Hepatocyte (in vitro differentiated cells): ENCODE results near the gene PPFIA2.

Experiments
- CTCF ChIP-seq: fragments of 200-600 bp; sonication (generic); IDR thresholded peaks from 2 replicates; pipeline ENCODE4 v1.5.1; 2016; ENCODE audit warnings: antibody characterized with exemption, mild to moderate bottlenecking; ENCODE audit not compliant: poor library complexity
- EZH2 ChIP-seq: fragments of 200-600 bp; sonication (generic); IDR thresholded peaks from 2 replicates; pipeline ENCODE4 v1.6.1; 2016; ENCODE audit warnings: antibody characterized with exemption, mild to moderate bottlenecking, borderline replicate concordance
- EZH2phosphoT487 ChIP-seq: fragments of 200-600 bp; sonication (generic); IDR thresholded peaks from one replicate; pipeline ENCODE4 v1.6.1; 2018; ENCODE audit warnings: antibody characterized with exemption, mild to moderate bottlenecking, low read depth, moderate library complexity; ENCODE audit not compliant: unreplicated experiment, severe bottlenecking

- TF ChIP-seq CTCF (no peak), EZH2 (no peak), EZH2phosphoT487 (no peak)
These were observed 319.1 kb downstream of the PPFIA2 start for GRCh38 chr12:81440001-81440400.
